Measurements from ENCODE around the gene SYNE1. TPM values are rescaled to one million over a fixed set of nuclear protein-coding genes. Genes with fewer than 3 reads are reported as not detected.
"Not testable (repeated sequence)": the region's sequence is repeated elsewhere in the genome, so short reads cannot be mapped to it uniquely, and the experiment has no call there.

The SYNE1 gene
- total RNA-seq, 1 donor: 143 TPM

DNA sequence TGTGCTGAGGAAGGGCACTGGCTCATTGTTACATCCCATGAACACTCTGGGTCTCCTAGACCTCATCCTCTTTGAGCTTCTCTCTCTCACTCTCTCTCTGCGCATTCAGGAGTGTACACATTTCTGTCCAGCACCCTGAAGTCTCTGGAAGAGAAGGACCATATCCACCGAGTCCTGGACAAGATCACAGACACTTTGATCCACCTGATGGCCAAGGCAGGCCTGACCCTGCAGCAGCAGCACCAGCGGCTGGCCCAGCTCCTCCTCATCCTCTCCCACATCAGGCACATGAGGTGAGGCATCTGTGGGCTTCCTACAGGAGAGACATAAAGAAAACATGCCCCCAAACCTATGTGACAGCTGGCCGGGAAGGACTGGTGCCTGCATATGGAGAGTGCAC lies 542.9 kb downstream of the SYNE1 start:
- Histone ChIP-seq H3K9me3 (ENCODE audit: low read depth, low read length) (no peaks in the 10 kb centered on the region), H3K4me3 (ENCODE audit: low read length) (no peak overlapping the region)

DNA sequence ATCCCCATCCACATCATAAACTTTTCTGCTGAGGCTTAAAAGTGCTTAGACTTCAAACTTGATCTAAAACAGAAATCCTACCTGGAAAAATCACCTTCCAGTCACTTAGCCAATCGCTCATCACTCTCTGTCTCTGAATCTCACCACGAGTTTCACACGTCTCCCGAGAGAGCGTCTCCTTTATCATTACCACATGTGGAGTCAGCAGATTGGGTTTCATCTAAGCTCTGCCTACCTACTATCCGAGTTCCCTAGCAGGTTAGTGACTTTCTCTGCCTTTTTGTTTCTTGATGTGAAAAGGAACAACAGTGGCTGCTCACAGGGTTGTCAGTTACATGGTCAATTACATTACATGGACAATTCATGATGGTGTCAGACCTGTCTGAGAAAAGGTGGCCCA lies 543.5 kb downstream of the SYNE1 start:
- Histone ChIP-seq H3K4me1 (ENCODE audit: insufficient read depth, low read length) (no peaks in the 10 kb centered on the region), H3K4me3 (ENCODE audit: low read length) (no peak overlapping the region), H3K9me3 (ENCODE audit: low read depth, low read length) (no peaks in the 10 kb centered on the region), H3K27me3 (ENCODE audit: insufficient read depth, low read length) (no peaks in the 10 kb centered on the region)

More for the DNA sequence above, 542.9 kb downstream of the SYNE1 start:
- Histone ChIP-seq H3K4me1 (ENCODE audit: insufficient read depth, low read length) (no peaks in the 10 kb centered on the region), H3K27me3 (ENCODE audit: insufficient read depth, low read length) (no peaks in the 10 kb centered on the region)

DNA sequence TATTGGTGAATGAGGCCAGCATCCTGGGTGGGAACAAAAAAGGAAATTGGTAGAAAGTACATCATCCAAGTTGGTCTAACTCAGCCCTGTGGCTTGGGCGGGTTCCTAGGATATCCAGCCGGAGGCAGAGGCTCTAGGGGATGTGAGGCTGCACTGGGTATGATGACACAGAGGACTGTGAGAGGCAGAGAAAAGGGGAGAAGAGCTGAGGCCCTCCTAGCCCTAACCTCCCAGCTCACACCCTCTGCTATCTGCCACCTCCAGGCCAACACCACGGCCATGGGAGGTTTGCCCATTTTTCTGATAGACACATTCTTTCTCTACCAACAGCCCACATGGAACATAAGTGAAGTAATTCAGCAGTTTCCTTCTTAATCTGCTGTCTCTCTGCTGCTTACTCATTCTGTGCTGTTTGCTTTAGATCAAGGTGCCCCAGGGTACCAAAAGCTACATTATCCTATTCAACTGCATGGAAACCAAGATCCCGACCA lies 545.3 kb downstream of the SYNE1 start:
- Histone ChIP-seq H3K9me3 (ENCODE audit: low read depth, low read length) (no peaks in the 10 kb centered on the region), H3K4me3 (ENCODE audit: low read length) (no peak overlapping the region), H3K27me3 (ENCODE audit: insufficient read depth, low read length) (no peaks in the 10 kb centered on the region), H3K4me1 (ENCODE audit: insufficient read depth, low read length) (no peaks in the 10 kb centered on the region)

DNA sequence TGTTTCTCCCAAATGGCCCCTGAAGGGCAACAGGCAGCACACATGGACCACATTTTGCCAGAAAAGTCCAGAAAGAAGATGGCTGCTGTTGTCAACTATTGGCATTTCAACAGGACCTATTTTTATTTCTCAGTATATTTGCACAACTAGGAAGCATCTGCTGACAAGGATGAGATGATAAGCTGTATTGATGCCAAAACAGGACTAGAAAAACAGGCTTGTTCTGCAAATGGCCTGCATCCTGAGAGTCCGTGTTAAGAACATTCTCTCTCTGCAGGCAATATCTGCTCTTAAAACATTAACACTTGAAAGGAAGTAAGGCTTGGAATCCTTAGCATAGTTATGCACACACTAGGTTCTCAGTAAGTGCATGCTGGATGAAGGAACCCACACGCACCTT lies 546.0 kb downstream of the SYNE1 start:
- no peaks in the 10 kb centered on the region for H3K9me3 ChIP-seq (ENCODE audit: low read depth, low read length)
- H3K4me3 ChIP-seq (ENCODE audit: low read length): no peak overlapping the region
- H3K27me3 ChIP-seq (ENCODE audit: insufficient read depth, low read length): no peaks in the 10 kb centered on the region
- no peaks in the 10 kb centered on the region for H3K4me1 ChIP-seq (ENCODE audit: insufficient read depth, low read length)

DNA sequence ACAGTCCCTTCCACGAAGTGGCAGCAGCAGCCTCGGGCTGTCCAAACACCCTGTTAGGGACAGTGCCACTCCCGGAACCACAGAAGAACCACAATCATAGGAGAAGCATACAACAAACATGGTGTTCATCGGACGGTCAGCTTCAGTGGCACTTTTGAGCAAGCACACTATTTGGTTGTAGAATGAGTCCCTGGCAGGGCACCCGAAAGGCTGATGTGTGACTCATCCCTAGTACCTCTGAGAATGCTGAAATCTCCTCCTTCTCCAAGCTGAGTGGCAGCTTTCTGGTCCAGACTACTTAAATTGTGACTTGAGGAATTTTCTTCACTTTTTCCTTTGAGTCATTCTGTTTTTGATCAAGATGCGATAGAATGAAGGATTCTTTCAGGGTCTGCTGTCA lies 547.2 kb downstream of the SYNE1 start:
- Histone ChIP-seq H3K9me3 (ENCODE audit: low read depth, low read length) (no peaks in the 10 kb centered on the region), H3K27me3 (ENCODE audit: insufficient read depth, low read length) (no peaks in the 10 kb centered on the region), H3K4me3 (ENCODE audit: low read length) (no peak overlapping the region)

DNA sequence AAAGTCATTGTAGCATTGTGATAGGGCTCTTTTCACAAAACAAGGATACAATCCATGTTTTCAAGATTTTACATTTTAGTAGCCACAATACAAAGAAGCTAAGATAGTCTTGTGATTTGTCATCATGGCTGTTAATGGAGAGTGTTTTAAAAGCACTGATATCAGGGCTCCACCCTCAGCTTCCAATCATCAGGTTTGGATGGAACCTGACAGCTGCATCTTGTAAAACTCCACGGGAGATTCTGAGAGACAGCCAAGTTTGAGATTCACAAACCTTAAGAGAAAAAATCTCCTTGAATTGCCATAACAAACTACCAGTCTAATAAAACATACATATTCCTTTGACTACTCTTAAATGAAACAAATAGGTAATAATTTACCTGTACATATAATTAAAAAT lies 549.5 kb downstream of the SYNE1 start:
- no peak overlapping the region for H3K4me3 ChIP-seq (ENCODE audit: low read length)

More for the DNA sequence above, 547.2 kb downstream of the SYNE1 start:
- H3K4me1 ChIP-seq (ENCODE audit: insufficient read depth, low read length): no peaks in the 10 kb centered on the region

DNA sequence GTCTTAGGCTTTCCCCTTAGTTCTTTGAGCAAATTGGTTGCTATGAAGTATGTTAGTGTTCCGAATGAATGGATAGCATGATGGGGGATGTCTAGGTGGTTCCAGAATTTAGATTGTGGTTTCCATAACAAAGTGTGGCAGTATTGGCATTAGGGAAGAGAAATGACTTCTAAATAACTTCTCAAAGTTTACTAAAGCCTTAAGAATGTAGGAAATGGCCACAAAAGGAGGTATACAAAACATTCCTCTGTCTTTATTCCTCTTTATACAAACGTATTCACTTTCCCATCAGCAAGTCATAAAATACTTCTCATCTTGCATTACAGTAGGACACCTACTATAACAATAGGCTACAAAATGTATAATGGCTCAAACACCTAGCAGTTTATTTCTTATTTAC lies 550.1 kb downstream of the SYNE1 start:
- Histone ChIP-seq H3K9me3 (ENCODE audit: low read depth, low read length) (no peaks in the 10 kb centered on the region), H3K27me3 (ENCODE audit: insufficient read depth, low read length) (no peaks in the 10 kb centered on the region), H3K4me3 (ENCODE audit: low read length) (no peak overlapping the region), H3K4me1 (ENCODE audit: insufficient read depth, low read length) (no peaks in the 10 kb centered on the region)

More for the DNA sequence above, 549.5 kb downstream of the SYNE1 start:
- no peaks in the 10 kb centered on the region for H3K27me3 ChIP-seq (ENCODE audit: insufficient read depth, low read length)
- no peaks in the 10 kb centered on the region for H3K4me1 ChIP-seq (ENCODE audit: insufficient read depth, low read length)
- H3K9me3 ChIP-seq (ENCODE audit: low read depth, low read length): no peaks in the 10 kb centered on the region

DNA sequence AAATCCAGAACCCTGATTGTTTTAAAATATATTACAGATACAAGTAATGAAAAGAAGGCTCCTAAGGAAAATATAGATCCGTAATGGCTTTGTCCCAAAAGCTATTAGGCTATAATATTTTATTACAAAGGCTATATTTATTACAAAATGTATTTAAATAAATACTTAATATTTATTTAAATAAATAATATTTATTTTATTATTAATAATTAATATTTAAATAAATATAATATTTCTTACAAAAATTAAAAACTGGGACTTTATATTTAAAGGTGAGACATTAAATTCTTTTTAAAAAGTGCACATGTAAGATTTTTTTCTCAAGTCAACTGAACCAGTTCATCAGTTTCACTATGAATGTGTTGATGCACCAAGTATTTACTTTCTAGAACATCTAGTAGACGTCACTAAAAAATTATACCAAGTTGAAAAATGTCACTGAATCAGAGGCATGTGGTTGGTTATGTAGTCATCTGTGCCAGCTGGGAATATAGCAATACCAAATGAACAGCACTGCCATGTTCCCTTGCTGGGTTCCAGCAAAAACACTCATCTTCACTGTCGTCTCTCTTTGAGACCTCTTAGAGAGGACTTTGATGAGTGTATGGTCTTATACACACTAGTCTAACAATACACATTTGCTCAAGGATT lies 550.8 kb downstream of the SYNE1 start:
- no peak overlapping the region for H3K4me3 ChIP-seq (ENCODE audit: low read length)
- no peaks in the 10 kb centered on the region for H3K4me1 ChIP-seq (ENCODE audit: insufficient read depth, low read length)
- H3K9me3 ChIP-seq (ENCODE audit: low read depth, low read length): no peaks in the 10 kb centered on the region
- H3K27me3 ChIP-seq (ENCODE audit: insufficient read depth, low read length): no peaks in the 10 kb centered on the region

DNA sequence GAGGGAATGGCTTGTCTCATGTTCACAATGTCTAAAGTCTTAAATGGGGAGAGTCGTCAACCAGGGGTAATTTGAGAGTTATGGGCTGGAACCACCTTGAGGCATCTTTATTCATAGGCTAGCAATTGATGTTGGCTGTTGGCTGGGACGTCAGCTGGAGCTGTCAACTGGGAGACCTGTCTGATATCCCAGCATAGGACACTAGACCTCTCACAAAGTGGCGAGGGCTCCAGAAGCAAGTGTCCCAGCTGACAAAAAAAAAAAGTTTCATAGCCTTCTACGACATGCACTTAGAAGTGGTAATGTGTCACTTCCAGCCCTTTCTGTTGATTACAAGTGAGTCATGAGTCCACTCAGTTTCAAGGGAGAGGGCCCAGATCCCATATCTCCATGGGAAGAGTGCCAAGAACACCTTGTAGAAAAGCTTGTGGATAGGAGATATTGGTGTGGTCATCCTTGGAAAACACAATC lies 551.7 kb downstream of the SYNE1 start:
- Histone ChIP-seq H3K4me1 (ENCODE audit: insufficient read depth, low read length) (no peaks in the 10 kb centered on the region), H3K4me3 (ENCODE audit: low read length) (no peak overlapping the region), H3K9me3 (ENCODE audit: low read depth, low read length) (no peaks in the 10 kb centered on the region), H3K27me3 (ENCODE audit: insufficient read depth, low read length) (no peaks in the 10 kb centered on the region)

DNA sequence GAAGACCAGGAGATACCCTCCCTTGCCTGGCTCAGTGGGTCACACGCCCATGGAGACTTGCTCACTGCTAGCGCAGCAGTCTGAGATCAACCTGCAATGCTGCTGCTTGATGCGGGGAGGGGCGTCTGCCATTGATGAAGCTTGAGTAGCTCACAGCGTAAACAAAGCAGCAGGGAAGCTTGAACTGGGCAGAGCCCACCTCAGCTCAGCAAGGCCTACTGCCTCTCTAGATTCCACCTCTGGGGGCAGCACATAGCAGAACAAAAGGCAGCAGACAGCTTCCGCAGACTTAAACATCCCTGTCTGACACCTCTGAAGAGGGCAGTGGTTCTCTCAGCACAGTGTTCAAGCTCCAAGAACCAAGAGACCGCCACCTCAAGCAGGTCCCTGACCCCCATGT lies 558.4 kb downstream of the SYNE1 start:
- H3K27me3 ChIP-seq (ENCODE audit: insufficient read depth, low read length): no peaks in the 10 kb centered on the region

DNA sequence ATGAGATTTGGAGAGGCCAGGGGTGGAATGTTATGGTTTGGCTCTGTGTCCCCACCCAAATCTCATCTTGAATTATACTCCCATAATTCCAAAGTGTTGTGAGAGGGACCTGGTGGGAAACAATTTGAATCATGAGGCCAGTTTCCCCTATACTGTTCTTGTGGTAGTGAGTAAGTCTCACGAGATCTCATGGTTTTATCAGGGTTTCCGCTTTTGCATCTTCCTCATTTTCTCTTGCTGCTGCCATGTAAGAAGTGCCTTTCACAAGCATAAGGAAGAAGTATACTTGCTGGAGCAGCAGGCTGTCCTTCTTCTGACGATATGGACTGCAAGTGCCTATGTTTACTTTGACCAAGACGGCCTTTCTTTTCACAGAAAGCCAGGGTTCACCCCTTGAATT lies 559.2 kb downstream of the SYNE1 start:
- Histone ChIP-seq H3K9me3 (ENCODE audit: low read depth, low read length) (no peaks in the 10 kb centered on the region), H3K4me1 (ENCODE audit: insufficient read depth, low read length) (no peaks in the 10 kb centered on the region), H3K27me3 (ENCODE audit: insufficient read depth, low read length) (no peaks in the 10 kb centered on the region), H3K4me3 (ENCODE audit: low read length) (no peak overlapping the region)

More for the DNA sequence above, 558.4 kb downstream of the SYNE1 start:
- Histone ChIP-seq H3K4me3 (ENCODE audit: low read length) (no peak overlapping the region), H3K4me1 (ENCODE audit: insufficient read depth, low read length) (no peaks in the 10 kb centered on the region), H3K9me3 (ENCODE audit: low read depth, low read length) (no peaks in the 10 kb centered on the region)

DNA sequence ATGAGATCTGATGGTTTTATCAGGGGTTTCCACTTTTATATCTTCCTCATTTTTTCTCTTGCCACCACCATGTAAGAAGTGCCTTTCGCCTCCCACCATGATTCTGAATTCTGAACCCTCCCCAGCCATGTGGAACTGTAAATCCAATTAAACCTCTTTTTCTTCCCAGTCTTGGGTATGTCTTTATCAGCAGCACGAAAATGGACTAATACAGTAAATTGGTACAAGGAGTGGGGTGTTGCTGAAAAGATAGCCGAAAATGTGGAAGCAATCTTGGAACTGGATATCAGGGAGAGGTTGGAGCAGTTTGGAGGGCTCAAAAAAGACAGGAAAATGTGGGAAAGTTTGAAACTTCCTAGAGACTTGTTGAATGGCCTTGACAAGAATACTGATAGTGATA lies 560.9 kb downstream of the SYNE1 start:
- not testable (repeated sequence) for H3K27me3 ChIP-seq (ENCODE audit: insufficient read depth, low read length)

DNA sequence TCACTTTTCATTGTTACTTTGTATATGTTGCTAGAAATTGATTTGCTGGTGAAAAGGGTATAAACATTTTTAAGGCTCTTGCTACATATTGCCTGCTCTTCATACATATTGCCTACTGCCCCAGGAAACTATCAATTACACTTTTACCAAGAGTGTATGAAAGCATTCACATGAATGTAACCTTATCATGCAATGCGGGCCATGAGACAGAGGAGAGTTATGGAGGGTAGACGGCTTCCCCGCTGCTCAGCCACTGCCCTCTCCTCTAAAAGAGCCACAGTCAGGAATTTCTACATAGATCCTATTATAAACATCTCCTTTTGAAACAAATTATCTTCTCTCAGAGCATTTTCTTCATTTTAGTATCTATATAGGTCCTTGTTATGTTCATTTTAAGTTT lies 565.3 kb downstream of the SYNE1 start:
- Histone ChIP-seq H3K4me3 (ENCODE audit: low read length) (no peak overlapping the region), H3K4me1 (ENCODE audit: insufficient read depth, low read length) (no peaks in the 10 kb centered on the region), H3K27me3 (ENCODE audit: insufficient read depth, low read length) (no peaks in the 10 kb centered on the region), H3K9me3 (ENCODE audit: low read depth, low read length) (no peaks in the 10 kb centered on the region)

More for the DNA sequence above, 560.9 kb downstream of the SYNE1 start:
- H3K9me3 ChIP-seq (ENCODE audit: low read depth, low read length); H3K4me1 ChIP-seq (ENCODE audit: insufficient read depth, low read length); H3K4me3 ChIP-seq (ENCODE audit: low read length): not testable (repeated sequence)

Data from mononuclear cell (primary cell).